K562 (cell line): ENCODE measurements around the gene ATXN7L1. TPM values are rescaled to one million over a fixed set of nuclear protein-coding genes. Genes with fewer than 3 reads are reported as not detected.
"Not testable (repeated sequence)": the region's sequence is repeated elsewhere in the genome, so short reads cannot be mapped to it uniquely, and the experiment has no call there.

Source experiments
- ATAC-seq: fragments of 200-7000 bp; cut with Tn5 transposase; 3 replicates; pipeline ENCODE4 v1.9.1; 2020; ENCODE audit warnings: moderate library complexity
- BruUV-seq: library from RNA; stranded (reverse); fragments of 400-500 nt; replicated peaks from 2 replicates; lab custom pipeline; 2021; lab: Mats Ljungman, UMichigan
- CTCF ChIA-PET: fragments of 300-600 bp; formaldehyde crosslinking; extraction: SDS; loops from one replicate; lab custom pipeline; 2021; ENCODE audit warnings: low intra/inter-chr PET ratio; lab: Yijun Ruan, JAX
- POLR2A ChIA-PET: fragments of 300-600, 350-650 bp; sonication (Branson Sonifier 250); formaldehyde crosslinking; extraction: SDS; loops from one replicate; lab custom pipeline; 2021; ENCODE audit warnings: antibody characterized with exemption, inconsistent platforms; lab: Yijun Ruan, JAX
- DNase-seq, 4 experiments: peaks; one replicate each; pipeline versions ENCODE4 v3.0.0 to v3.0.0-alpha.2; 2011 to 2018; ENCODE audit warnings: low spot score in 3 of 4, mixed read lengths in 3 of 4; ENCODE audit errors: extremely low read depth in 1 of 4
- FAIRE-seq: peaks from 2 replicates; lab custom pipeline; 2011; peaks lifted over from hg19 to GRCh38; lab: Jason Lieb, UNC
- H2AFZ ChIP-seq: 2 replicates; pipeline ENCODE4 v1.6.0; 2011; ENCODE audit warnings: low read depth, low read length, control low read depth, inconsistent platforms
- H3K27ac ChIP-seq: fragments of 200-600 bp; 3 replicates; pipeline ENCODE4 v1.8.0; 2011; ENCODE audit warnings: low read depth, mild to moderate bottlenecking, control low read depth, inconsistent platforms, low read length, moderate library complexity, mixed read lengths; ENCODE audit errors: extremely low read depth
- H3K27me3 ChIP-seq, 2 experiments: fragments of 300-600 bp in 1 of 2; 2 replicates in 1 of 2; 3 replicates in 1 of 2; pipeline versions ENCODE4 v1.6.0 to v1.8.0; 2011; ENCODE audit warnings: inconsistent platforms in 2 of 2, low read length in 2 of 2, mild to moderate bottlenecking in 1 of 2, mixed read lengths in 1 of 2, moderate library complexity in 1 of 2; ENCODE audit not compliant: control insufficient read depth in 2 of 2, insufficient read depth in 2 of 2
- H3K36me3 ChIP-seq: fragments of 300-600 bp; 3 replicates; pipeline ENCODE4 v1.8.0; 2011; ENCODE audit warnings: mild to moderate bottlenecking, low read length, inconsistent platforms; ENCODE audit not compliant: control insufficient read depth, insufficient read depth
- H3K4me1 ChIP-seq, 2 experiments: fragments of 200-600 bp in 1 of 2; replicated peaks in 1 of 2; 2 replicates in 1 of 2; 3 replicates in 1 of 2; pipeline versions ENCODE4 v1.5.1 to v1.8.0; 2011; ENCODE audit warnings: inconsistent platforms in 2 of 2, low read length in 2 of 2, mild to moderate bottlenecking in 1 of 2, mixed read lengths in 1 of 2, moderate library complexity in 1 of 2; ENCODE audit not compliant: control insufficient read depth in 2 of 2, insufficient read depth in 2 of 2
- H3K4me2 ChIP-seq: 2 replicates; pipeline ENCODE4 v1.6.1; 2011; ENCODE audit warnings: low read length, control low read depth, inconsistent platforms, mixed read lengths; ENCODE audit not compliant: insufficient read depth
- H3K4me3 ChIP-seq: fragments of 200-600 bp; sonication (generic), shearing (Covaris generic); 2 replicates; pipeline ENCODE4 v1.5.1; 2016; ENCODE audit warnings: control low read depth, inconsistent platforms
- H3K79me2 ChIP-seq: fragments of 200-600 bp; 3 replicates; pipeline ENCODE4 v1.8.0; 2011; ENCODE audit warnings: low read length, inconsistent platforms; ENCODE audit not compliant: control insufficient read depth, insufficient read depth
- H3K9ac ChIP-seq, 2 experiments: 2 replicates each; pipeline versions ENCODE4 v1.6.0 to v1.6.1; 2011; ENCODE audit warnings: low read depth in 2 of 2, low read length in 2 of 2, control low read depth in 1 of 2, inconsistent platforms in 1 of 2, mild to moderate bottlenecking in 1 of 2, mixed read lengths in 1 of 2; ENCODE audit not compliant: insufficient read depth in 1 of 2
- H3K9me1 ChIP-seq: one replicate; pipeline ENCODE4 v1.6.0; 2011; ENCODE audit warnings: inconsistent platforms, mild to moderate bottlenecking, low read length, moderate library complexity; ENCODE audit not compliant: control insufficient read depth, insufficient read depth
- H3K9me3 ChIP-seq: replicated peaks from 2 replicates; pipeline ENCODE4 v1.5.1; 2011; ENCODE audit warnings: low read depth, low read length, inconsistent platforms; ENCODE audit not compliant: control insufficient read depth, insufficient read depth
- H4K20me1 ChIP-seq: replicated peaks from 2 replicates; pipeline ENCODE4 v1.6.1; 2011; ENCODE audit warnings: low read length, inconsistent platforms, mixed read lengths; ENCODE audit not compliant: control insufficient read depth, insufficient read depth
- ATF7 ChIP-seq: fragments of 450-650 bp; IDR thresholded peaks from 2 replicates; pipeline ENCODE4 v1.7.1; 2014; ENCODE audit warnings: mild to moderate bottlenecking, moderate library complexity
- HEY1 ChIP-seq: fragments of 250-450 bp; sonication (Bioruptor Pico); IDR thresholded peaks from 2 replicates; pipeline ENCODE4 v1.5.0; 2020; ENCODE audit warnings: mild to moderate bottlenecking, moderate library complexity, borderline replicate concordance
- MYBL2 ChIP-seq, 2 experiments: fragments of 450-650 bp in 1 of 2; sonication (generic) in 1 of 2; formaldehyde crosslinking in 1 of 2; IDR thresholded peaks; 2 replicates each; pipeline versions ENCODE4 v1.6.1 to v1.8.1; 2017 to 2022; ENCODE audit warnings: borderline replicate concordance in 1 of 2, inconsistent platforms in 1 of 2, low read depth in 1 of 2, mild to moderate bottlenecking in 1 of 2, missing genetic modification reagents in 1 of 2, moderate library complexity in 1 of 2
- RCOR1 ChIP-seq, 2 experiments: IDR thresholded peaks; 2 replicates each; pipeline ENCODE4 v1.6.1; 2012; ENCODE audit warnings: low read depth in 2 of 2, low read length in 2 of 2, borderline replicate concordance in 1 of 2, improper control_type of control experiment in 1 of 2
- SNAPC5 ChIP-seq: fragments of 250-450 bp; sonication (Bioruptor Pico); IDR thresholded peaks from 2 replicates; pipeline ENCODE4 v1.8.0; 2021; ENCODE audit warnings: moderate library complexity, mild to moderate bottlenecking, inconsistent platforms
- USF1 ChIP-seq: sonication (generic); formaldehyde crosslinking; IDR thresholded peaks from 2 replicates; pipeline ENCODE4 v1.9.0; 2022; ENCODE audit warnings: mild to moderate bottlenecking, missing genetic modification reagents
- ZNF124 ChIP-seq: sonication (generic); formaldehyde crosslinking; IDR thresholded peaks from 2 replicates; pipeline ENCODE4 v1.8.1; 2022; ENCODE audit warnings: missing genetic modification reagents
- ZNF740 ChIP-seq, 3 experiments: fragments of 200-800 bp in 1 of 3; sonication (Bioruptor generic) in 1 of 3; sonication (generic) in 1 of 3; formaldehyde crosslinking in 1 of 3; IDR thresholded peaks; 2 replicates each; pipeline versions ENCODE4 v1.6.1 to v1.8.0; 2016 to 2022; ENCODE audit warnings: mild to moderate bottlenecking in 2 of 3, missing compliant biosample characterization in 2 of 3, missing genetic modification characterization in 2 of 3, missing genetic modification reagents in 1 of 3
- WGBS: fragments of 100-300 bp; shearing (Covaris generic); methylation state at CpG from one replicate; pipeline ENCODE4 v1.1.6; 2016; ENCODE audit warnings: low coverage, mixed read lengths; ENCODE audit not compliant: insufficient coverage; ENCODE audit errors: missing lambda C conversion rate; 5-methylcytosine and 5-hydroxymethylcytosine counted together
- in situ Hi-C: fragments of 300-500 bp; cut with MboI; formaldehyde crosslinking; loops from 4 replicates; pipeline ENCODE4 v1.15.0; 2018; ENCODE audit warnings: inconsistent platforms, mixed read lengths
- intact Hi-C: fragments of 100-400 bp; cut with micrococcal nuclease; formaldehyde crosslinking; loops from 2 replicates; pipeline ENCODE4 v1.14.2; 2022
- polyA plus RNA-seq, 8 experiments: library from polyadenylated mRNA; depleted of rRNA in 4 of 8; stranded (reverse) in 5 of 8; unstranded in 3 of 8; fragments of >200 nt; fragmentation: Nextera tagmentation in 2 of 8; fragmentation: Illumina TruSeq in 1 of 8; extraction: Ambion mirVana in 2 of 8; extraction: Trizol in 1 of 8; gene quantifications; 2 replicates each; pipeline versions ENCODE4 v1.2.1 to v1.2.3, GENCODE V29; 2011 to 2014; ENCODE audit warnings: inconsistent platforms in 1 of 8, missing spikeins in 1 of 8
- total RNA-seq, 7 experiments: library from RNA; depleted of rRNA in 6 of 7; stranded (reverse); fragments of >200 nt in 6 of 7; fragmentation: Illumina TruSeq in 2 of 7; extraction: Trizol in 2 of 7; gene quantifications; 2 replicates each; pipeline versions ENCODE4 v1.2.1 to v1.2.3, GENCODE V29; 2011 to 2021; ENCODE audit warnings: low replicate concordance in 1 of 7

The ATXN7L1 gene
- total and polyA plus RNA-seq, 9 of the 15 experiments (the other 6 are each of a cell fraction or from before 2014, with no cell fraction given), result 6.6 to 13.7 (median 10.7) TPM

GRCh38 chr7:105697753-105698152, 178.6 kb downstream of the ATXN7L1 start (continued):
- TF ChIP-seq USF1 (CRISPR knock-in tag) (no peak), HEY1 (CRISPR knock-in tag) (no peak), MYBL2 (IDR thresholded peaks at IDR 0.05; ENCODE audit: low read depth) (no peak), MYBL2 (CRISPR knock-in tag; IDR thresholded peaks at IDR 0.05; ENCODE audit: borderline replicate concordance) (no peak), ZNF740 (CRISPR knock-in tag; IDR thresholded peaks at IDR 0.05) (no peak), ZNF740 (tag; IDR thresholded peaks at IDR 0.05) (no peak), ATF7 (no peak), RCOR1 (IDR thresholded peaks at IDR 0.05; ENCODE audit: borderline replicate concordance in 1 of 2, low read depth in 2 of 2, low read length in 2 of 2) (no peak), ZNF124 (CRISPR knock-in tag) (no peak), SNAPC5 (CRISPR knock-in tag) (no peak)
- TF ChIP-seq, all 486 proteins: peak for 0

- 36% methylated on average over 11 of the region's 11 CpGs for WGBS
- H3K9ac ChIP-seq, H2AFZ ChIP-seq, H3K4me1 ChIP-seq, ATAC-seq, H3K27ac ChIP-seq, DNase-seq, intact Hi-C loops, in situ Hi-C loops, H3K4me3 ChIP-seq, H3K9me3 ChIP-seq, H4K20me1 ChIP-seq, FAIRE-seq, H3K9me1 ChIP-seq, H3K36me3 ChIP-seq, H3K4me2 ChIP-seq, H3K79me2 ChIP-seq, BruUV-seq, CTCF ChIA-PET: not testable (repeated sequence)
- peaks cover 23 to 35% of the 10 kb centered on the region in 2 experiments for H3K27me3 ChIP-seq
- POLR2A ChIA-PET, result interaction anchor here (0.6 to 0.7 kb wide), 2 partner anchors 34 to 525 kb away, joined by 3 read pairs; no protein-coding TSS in a partner anchor
Observed at GRCh38 chr7:105697169-105697568, 179.2 kb downstream of the ATXN7L1 start.
